ENCODE data around the gene TPR.

TPR gene

GRCh38 chr1:186375152-186375928 is at the start of gene TPR, which contains the start of gene ODR4:
TSS of gene TPR (minus strand) at chr1:186375253. CDS start at chr1:186375028, 225 bp downstream.
TSS of gene ODR4 (plus strand) at chr1:186375838. CDS start at chr1:186379786, 3,948 bp downstream.
- peak; percentile 92 for DNase-seq (ENCODE audit: low spot score)
- peak; percentile 83 for TF ChIP-seq CTCF (IDR thresholded peaks at IDR 0.05; ENCODE audit: borderline replicate concordance, control extremely low read depth, extremely low read depth, insufficient read depth, missing control alignments)
- in situ Hi-C loops (cut with MboI; ENCODE audit: low sequenced_read_pairs, unreplicated experiment): no loop called here

GRCh38 chr1:186424539-186424938 is 49.5 kb upstream of the TPR start:
- no peak for DNase-seq (ENCODE audit: low spot score)
- no peak for TF ChIP-seq CTCF (IDR thresholded peaks at IDR 0.05; ENCODE audit: borderline replicate concordance, control extremely low read depth, extremely low read depth, insufficient read depth, missing control alignments)
- in situ Hi-C loops (cut with MboI; ENCODE audit: low sequenced_read_pairs, unreplicated experiment): no loop called here

GRCh38 chr1:186421446-186421845 is 46.4 kb upstream of the TPR start:
- no peak for TF ChIP-seq CTCF (IDR thresholded peaks at IDR 0.05; ENCODE audit: borderline replicate concordance, control extremely low read depth, extremely low read depth, insufficient read depth, missing control alignments)
- in situ Hi-C loops (cut with MboI; ENCODE audit: low sequenced_read_pairs, unreplicated experiment): no loop called here
- DNase-seq (ENCODE audit: low spot score): no peak

GRCh38 chr1:186420923-186421322 is 45.9 kb upstream of the TPR start:
- in situ Hi-C loops (cut with MboI; ENCODE audit: low sequenced_read_pairs, unreplicated experiment): no loop called here
- peak; percentile 46 for DNase-seq (ENCODE audit: low spot score)
- TF ChIP-seq CTCF (IDR thresholded peaks at IDR 0.05; ENCODE audit: borderline replicate concordance, control extremely low read depth, extremely low read depth, insufficient read depth, missing control alignments): no peak

GRCh38 chr1:186420311-186420710 is 45.3 kb upstream of the TPR start:
- no peak for DNase-seq (ENCODE audit: low spot score)
- no peak for TF ChIP-seq CTCF (IDR thresholded peaks at IDR 0.05; ENCODE audit: borderline replicate concordance, control extremely low read depth, extremely low read depth, insufficient read depth, missing control alignments)
- in situ Hi-C loops (cut with MboI; ENCODE audit: low sequenced_read_pairs, unreplicated experiment): no loop called here

- DNase-seq (ENCODE audit: low spot score): no peak
- no peak for TF ChIP-seq CTCF (IDR thresholded peaks at IDR 0.05; ENCODE audit: borderline replicate concordance, control extremely low read depth, extremely low read depth, insufficient read depth, missing control alignments)
- in situ Hi-C loops (cut with MboI; ENCODE audit: low sequenced_read_pairs, unreplicated experiment): no loop called here
These were observed 43.5 kb upstream of the TPR start for GRCh38 chr1:186418503-186418902.
